HepG2 (cell line): Measurements from ENCODE around the gene UCP3. TPM values are rescaled to one million over a fixed set of nuclear protein-coding genes. Genes with fewer than 3 reads are reported as not detected.

Experiments used
- ASH2L ChIP-seq: fragments of 300-600, 200-600 bp; sonication (generic); IDR thresholded peaks from 2 replicates; pipeline ENCODE4 v1.7.0; 2017; ENCODE audit warnings: low read depth, mild to moderate bottlenecking, moderate library complexity, mixed read lengths, low read length; ENCODE audit not compliant: insufficient read length
- CBX1 ChIP-seq: IDR thresholded peaks from one replicate; pipeline ENCODE4 v1.6.1; 2016; ENCODE audit warnings: antibody characterized with exemption, low read depth
- FOXA3 ChIP-seq: IDR thresholded peaks from 2 replicates; pipeline ENCODE4 v1.6.1; 2016; ENCODE audit warnings: missing genetic modification reagents, missing compliant biosample characterization
- HNF4G ChIP-seq, 2 experiments: sonication (generic) in 1 of 2; formaldehyde crosslinking in 1 of 2; IDR thresholded peaks; 2 replicates each; pipeline versions ENCODE4 v1.4.0 to v1.6.1; 2011 to 2020; ENCODE audit warnings: borderline replicate concordance in 2 of 2, low read depth in 2 of 2, mild to moderate bottlenecking in 2 of 2, low read length in 1 of 2, missing genetic modification reagents in 1 of 2, moderate library complexity in 1 of 2
- MBNL3 ChIP-seq: fragments of 250-450 bp; sonication (Bioruptor Pico); conservative IDR thresholded peaks from 2 replicates; pipeline ENCODE4 v1.8.0; 2022; ENCODE audit warnings: mild to moderate bottlenecking, inconsistent platforms
- NR2F2 ChIP-seq: IDR thresholded peaks from 2 replicates; pipeline ENCODE4 v1.6.1; 2012; ENCODE audit warnings: low read depth, inconsistent platforms, borderline replicate concordance
- SP1 ChIP-seq, 2 experiments: fragments of 450-650 bp in 1 of 2; sonication (generic) in 1 of 2; formaldehyde crosslinking in 1 of 2; IDR thresholded peaks; 2 replicates each; pipeline versions ENCODE4 v1.4.0 to v1.6.1; 2016 to 2020; ENCODE audit warnings: missing genetic modification reagents in 1 of 2
- SP4 ChIP-seq: sonication (generic); formaldehyde crosslinking; IDR thresholded peaks from 2 replicates; pipeline ENCODE4 v1.8.1; 2023; ENCODE audit warnings: mild to moderate bottlenecking, missing genetic modification reagents
- ZNF292 ChIP-seq: sonication (generic); formaldehyde crosslinking; IDR thresholded peaks from 2 replicates; pipeline ENCODE4 v1.8.1; 2022; ENCODE audit warnings: mild to moderate bottlenecking, low read depth, missing genetic modification reagents, borderline replicate concordance
- ZNF703 ChIP-seq: sonication (generic); formaldehyde crosslinking; IDR thresholded peaks from 2 replicates; pipeline ENCODE4 v1.5.1; 2020; ENCODE audit warnings: missing genetic modification reagents, mild to moderate bottlenecking, moderate library complexity, borderline replicate concordance
- ZNF780A ChIP-seq: sonication (generic); formaldehyde crosslinking; IDR thresholded peaks from 2 replicates; pipeline ENCODE4 v1.8.0; 2022; ENCODE audit warnings: mild to moderate bottlenecking, missing genetic modification reagents, moderate library complexity
- polyA plus RNA-seq, 8 experiments: library from polyadenylated mRNA; depleted of rRNA in 3 of 8; stranded (reverse) in 7 of 8; unstranded in 1 of 8; fragments of >200 nt; fragmentation: Illumina TruSeq in 4 of 8; extraction: Trizol in 4 of 8; gene quantifications; 2 replicates each; pipeline versions ENCODE4 v1.2.1 to v1.2.3, GENCODE V29; 2011 to 2016; ENCODE audit warnings: low read depth in 4 of 8, missing spikeins in 1 of 8, mixed read lengths in 1 of 8; ENCODE audit not compliant: insufficient read depth in 1 of 8
- total RNA-seq, 5 experiments: library from RNA; depleted of rRNA; stranded (reverse); fragments of >200 nt; fragmentation: Illumina TruSeq; extraction: Trizol; gene quantifications; 2 replicates each; pipeline ENCODE4 v1.2.3, GENCODE V29; 2016; ENCODE audit warnings: low read depth in 1 of 5
- TF ChIP-seq, protein P1 (sequence below): sonication (generic); formaldehyde crosslinking; IDR thresholded peaks from 2 replicates; pipeline ENCODE4 v1.8.0; 2022; ENCODE audit warnings: low read depth, missing genetic modification reagents

UCP3 gene
- total and polyA plus RNA-seq, 2 of the 13 experiments (the other 11 are each of a cell fraction or from before 2014, with no cell fraction given), result 0.37 TPM; not detected in 1

DNA sequence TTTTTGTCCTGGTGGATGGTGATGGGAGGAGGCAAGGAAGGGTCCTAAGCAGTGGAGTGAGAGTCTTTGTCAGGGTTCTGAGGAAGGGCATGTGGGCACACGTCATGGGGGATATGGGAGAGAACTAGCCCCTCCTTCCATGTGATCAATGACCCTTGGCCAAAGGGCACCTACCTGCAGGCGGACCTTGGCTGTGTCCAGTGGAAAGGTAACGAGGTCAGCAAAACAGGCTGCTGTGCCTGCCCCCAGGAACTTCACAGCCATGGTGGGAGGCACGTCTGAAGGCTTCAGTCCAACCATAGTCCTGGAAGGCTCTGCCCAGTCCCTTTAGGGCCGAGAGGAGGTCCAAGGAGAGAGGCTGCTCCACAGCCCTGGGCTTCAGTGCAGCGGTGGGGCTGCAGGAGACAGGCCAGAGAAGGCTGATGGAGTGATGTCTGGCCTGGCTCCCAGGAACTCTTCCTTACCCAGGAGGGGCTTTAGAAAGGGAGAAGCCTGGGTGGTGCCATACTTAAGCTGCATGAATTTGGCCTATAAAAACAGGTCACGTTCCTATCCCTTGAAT, 2.1 kb downstream of the UCP3 start (continued):
- TF ChIP-seq ASH2L, result no peak
- no peak for TF ChIP-seq FOXA3 (CRISPR knock-in tag)
- TF ChIP-seq NR2F2, result peak; percentile 44; the same call in 1 of the 2 replicates
- no peak for TF ChIP-seq CBX1
- TF ChIP-seq ZNF780A (CRISPR knock-in tag), result no peak
- no peak for TF ChIP-seq ZNF292 (CRISPR knock-in tag)
- TF ChIP-seq MBNL3 (CRISPR knock-in tag), result no peak
- TF ChIP-seq, protein P1, sequence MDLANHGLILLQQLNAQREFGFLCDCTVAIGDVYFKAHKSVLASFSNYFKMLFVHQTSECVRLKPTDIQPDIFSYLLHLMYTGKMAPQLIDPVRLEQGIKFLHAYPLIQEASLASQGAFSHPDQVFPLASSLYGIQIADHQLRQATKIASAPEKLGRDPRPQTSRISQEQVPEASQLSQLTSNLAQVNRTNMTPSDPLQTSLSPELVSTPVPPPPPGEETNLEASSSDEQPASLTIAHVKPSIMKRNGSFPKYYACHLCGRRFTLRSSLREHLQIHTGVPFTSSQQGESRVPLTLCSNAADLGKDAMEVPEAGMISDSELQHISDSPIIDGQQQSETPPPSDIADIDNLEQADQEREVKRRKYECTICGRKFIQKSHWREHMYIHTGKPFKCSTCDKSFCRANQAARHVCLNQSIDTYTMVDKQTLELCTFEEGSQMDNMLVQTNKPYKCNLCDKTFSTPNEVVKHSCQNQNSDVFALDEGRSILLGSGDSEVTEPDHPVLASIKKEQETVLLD (CRISPR knock-in tag), result no peak
- no peak for TF ChIP-seq ZNF703 (CRISPR knock-in tag)
- no peak for TF ChIP-seq SP4 (CRISPR knock-in tag)
- no peak for TF ChIP-seq SP1 (IDR thresholded peaks at IDR 0.05)
- TF ChIP-seq SP1 (CRISPR knock-in tag; IDR thresholded peaks at IDR 0.05), result no peak
- TF ChIP-seq HNF4G (IDR thresholded peaks at IDR 0.05; ENCODE audit: borderline replicate concordance, low read depth, low read length), result peak; percentile 21; the same call in 1 of the 2 replicates
- no peak for TF ChIP-seq HNF4G (CRISPR knock-in tag; IDR thresholded peaks at IDR 0.05; ENCODE audit: borderline replicate concordance, low read depth)
